CD4-positive, alpha-beta T cell treated with Interleukin-6 for 4 hours (primary cell): ENCODE measurements around the gene CATSPERE.
"Not testable (repeated sequence)": the region's sequence is repeated elsewhere in the genome, so short reads cannot be mapped to it uniquely, and the experiment has no call there.

Source experiments
- DNase-seq: peaks from one replicate; pipeline ENCODE4 v3.0.0-alpha.2; 2020; ENCODE audit warnings: mixed read lengths

The CATSPERE gene

DNA sequence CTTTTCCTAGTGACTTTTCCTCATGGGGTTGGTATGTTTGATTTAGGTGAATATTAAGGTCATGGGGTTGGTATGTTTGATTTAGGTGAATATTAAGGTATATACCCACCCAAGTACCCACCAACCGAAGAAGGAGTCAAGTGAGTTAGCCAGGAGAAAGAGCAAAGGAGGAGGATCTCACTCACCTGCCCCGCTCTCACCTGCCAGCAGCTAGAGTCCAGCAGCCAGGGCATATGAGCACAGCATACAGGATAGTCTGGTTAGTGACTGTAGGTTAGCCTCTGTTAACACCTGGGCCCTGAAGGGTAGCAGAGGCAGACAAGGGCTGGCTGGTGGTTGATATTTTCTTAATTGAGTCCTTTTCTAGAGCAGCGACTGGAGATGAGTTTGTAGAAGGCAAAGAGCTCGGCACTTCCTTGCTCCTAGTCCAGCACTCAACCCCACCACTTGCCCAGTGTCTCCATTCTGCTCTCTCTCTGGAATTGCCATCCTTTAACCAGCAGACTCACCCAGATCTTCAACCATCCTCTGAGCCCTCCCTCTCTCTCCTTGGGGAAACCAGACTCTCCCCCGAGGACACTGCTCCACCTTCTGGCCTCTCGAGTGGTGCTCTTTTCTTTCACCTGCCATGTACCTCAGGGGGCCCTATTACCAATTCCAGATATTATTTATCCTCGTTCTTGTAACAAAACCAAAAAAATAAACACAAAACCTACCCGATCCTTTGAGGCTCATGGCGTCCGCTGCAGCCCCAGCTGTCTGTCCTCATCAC, 175.6 kb downstream of the CATSPERE start:
- no peak for DNase-seq

DNA sequence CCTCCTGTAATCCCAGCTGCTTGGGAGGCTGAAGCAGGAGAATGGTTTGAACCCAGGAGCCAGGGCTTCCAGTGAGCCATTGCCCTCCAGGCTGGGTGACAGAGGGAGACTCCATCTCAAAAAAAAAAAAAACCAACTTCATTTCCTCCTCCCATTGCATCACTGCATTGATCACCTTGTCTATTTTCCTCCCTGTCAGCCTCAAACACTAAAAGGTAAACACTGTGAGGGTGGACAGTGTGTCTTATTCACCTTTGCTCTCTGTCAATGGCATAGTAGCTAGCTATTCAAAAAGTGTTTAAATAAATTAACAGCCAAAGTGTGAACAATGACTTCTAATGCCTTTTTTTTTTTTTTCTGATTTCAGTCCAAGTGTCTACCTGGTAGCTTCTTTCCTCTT, 178.5 kb downstream of the CATSPERE start:
- no peak for DNase-seq

DNA sequence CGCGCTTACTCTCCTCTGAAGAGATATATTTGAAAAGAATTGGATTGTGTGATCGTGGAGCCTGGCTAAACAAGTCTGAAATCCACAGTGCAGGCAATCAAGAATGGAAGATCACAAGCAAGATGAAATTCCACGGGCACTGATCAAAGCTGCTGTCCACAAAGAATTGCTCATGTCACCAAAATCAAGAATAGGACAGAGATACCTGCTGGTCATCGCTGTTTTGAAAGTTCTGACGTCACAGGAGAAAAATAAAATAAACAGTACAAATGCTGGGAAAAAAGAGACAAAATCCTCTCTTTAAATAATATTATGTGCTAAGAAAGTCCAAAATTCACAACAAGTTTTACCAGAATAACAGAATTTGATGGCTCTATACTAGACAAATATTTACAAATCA, 179.8 kb downstream of the CATSPERE start:
- DNase-seq: no peak

DNA sequence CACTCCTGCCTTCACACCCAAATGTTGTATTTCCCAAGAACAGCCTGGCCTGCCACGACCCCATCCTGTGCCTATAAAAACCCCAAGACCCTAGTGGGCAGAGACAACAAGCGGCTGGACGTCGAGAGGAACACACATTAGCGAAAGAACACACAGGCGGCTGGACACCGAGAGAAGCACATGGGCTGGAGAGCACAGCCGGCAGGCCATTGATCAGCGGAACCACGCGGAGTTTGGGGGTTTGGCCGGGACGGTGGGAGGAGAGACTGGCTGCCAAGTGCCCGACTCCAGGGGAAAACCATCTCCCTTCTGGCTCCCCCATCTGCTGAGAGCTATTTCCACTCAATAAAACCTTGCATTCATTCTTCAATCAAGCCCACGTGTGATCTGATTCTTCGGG, 181.5 kb downstream of the CATSPERE start:
- DNase-seq: no peak

DNA sequence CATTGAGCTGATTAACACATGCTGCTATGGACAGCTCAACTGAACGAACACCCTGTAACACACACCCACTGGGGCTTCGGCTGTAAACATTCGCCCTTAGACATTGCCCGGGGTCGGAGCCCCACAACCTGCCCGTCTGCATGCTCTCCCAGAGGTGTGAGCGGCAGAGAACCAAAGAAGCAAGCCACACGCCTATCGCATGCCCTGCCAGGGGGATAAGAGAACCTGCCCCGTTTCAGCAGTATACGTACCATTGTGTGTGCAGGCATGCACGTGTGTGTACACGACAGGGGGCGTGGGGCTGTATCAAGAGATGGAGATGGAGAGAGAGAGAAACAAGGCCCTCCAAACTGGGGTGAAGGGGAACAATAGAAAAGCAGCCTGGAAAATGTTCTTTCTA, 181.9 kb downstream of the CATSPERE start:
- no peak for DNase-seq

DNA sequence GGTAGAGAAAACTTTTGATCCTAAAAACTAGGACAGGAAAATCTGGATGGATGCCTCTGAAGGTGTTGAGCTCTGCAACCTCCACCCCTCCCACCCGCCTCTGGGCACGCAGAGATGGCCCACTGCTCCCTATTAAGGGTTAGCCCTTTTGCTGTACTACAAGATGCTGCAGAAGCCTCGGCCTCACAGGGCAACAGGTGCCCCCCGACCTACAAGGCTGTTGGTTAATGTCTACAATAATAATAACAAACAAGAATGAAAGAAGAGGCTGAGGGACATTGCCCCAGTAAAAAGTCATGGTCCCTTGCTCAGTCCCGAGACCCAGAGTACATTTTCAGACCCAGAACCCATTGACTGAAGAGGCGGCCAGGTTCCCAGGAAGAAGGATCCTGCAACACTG, 184.3 kb downstream of the CATSPERE start:
- no peak for DNase-seq

DNA sequence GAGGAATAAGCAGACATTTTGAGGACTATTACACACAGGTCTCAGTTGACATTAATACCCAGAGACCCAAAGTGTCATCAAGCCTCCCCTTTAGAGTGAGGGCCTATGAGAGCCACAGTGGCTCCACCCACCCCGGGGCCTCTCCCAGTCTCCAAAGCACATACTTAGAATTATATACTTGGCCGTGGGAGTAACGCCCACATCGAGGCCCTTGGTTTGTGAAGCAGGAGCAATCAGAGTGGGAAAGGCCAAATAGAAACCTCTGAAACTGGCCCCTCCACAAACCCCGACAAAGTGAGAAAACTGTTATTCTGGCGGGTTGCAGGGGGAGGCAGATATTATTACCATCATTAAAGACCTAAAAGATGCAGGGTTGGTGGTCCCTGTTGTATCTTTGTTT, 184.8 kb downstream of the CATSPERE start:
- DNase-seq: no peak

DNA sequence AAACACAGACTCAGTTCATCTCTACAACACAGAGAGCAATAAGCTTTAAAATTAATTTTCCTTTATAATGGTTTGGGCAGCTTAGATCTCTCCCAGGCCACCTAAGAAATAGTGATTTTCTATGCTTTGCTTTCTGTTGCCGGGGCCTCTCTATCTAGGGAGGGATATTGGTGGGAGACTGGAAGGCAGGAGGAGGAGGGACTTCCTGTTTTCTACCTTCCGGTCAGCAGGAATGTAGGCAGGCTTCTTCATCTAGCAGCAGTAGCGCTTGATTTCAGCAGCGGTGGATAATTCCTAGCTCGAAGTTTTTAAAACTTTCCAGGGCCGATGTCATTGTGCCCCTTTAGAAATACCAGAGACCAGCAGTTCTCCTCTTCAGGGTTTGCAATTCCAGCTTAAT, 186.7 kb downstream of the CATSPERE start:
- no peak for DNase-seq

DNA sequence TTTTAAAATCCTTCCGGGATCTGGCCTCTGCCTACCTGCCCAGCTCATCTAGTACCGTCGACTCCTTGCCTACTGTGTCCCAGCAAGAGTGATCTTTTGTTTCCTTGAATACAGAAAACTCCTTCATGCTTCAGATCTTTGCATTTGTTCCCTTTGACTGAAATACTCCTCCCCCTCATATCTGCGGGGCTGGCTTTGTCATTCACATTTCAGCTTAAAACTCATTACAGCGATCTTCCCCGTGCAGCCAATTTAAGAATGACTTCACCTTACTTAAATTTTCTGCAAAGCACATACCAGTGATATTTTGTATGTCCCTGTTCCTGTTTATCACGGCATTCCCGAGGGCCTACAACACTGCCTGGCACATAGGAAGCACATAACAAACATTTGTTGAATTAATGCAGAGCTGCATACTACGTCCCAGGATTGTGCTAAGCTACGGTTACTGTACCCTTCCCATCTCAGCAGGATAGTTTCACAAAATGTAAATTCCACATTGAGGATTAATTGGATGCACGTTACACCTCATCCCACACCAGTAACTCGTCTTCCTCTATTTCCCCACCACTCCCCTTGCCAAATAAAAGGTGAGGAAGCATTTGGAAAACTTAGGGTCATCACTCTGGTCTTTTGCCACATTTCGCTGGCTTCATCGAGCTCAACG, 191.0 kb downstream of the CATSPERE start:
- no peak for DNase-seq

DNA sequence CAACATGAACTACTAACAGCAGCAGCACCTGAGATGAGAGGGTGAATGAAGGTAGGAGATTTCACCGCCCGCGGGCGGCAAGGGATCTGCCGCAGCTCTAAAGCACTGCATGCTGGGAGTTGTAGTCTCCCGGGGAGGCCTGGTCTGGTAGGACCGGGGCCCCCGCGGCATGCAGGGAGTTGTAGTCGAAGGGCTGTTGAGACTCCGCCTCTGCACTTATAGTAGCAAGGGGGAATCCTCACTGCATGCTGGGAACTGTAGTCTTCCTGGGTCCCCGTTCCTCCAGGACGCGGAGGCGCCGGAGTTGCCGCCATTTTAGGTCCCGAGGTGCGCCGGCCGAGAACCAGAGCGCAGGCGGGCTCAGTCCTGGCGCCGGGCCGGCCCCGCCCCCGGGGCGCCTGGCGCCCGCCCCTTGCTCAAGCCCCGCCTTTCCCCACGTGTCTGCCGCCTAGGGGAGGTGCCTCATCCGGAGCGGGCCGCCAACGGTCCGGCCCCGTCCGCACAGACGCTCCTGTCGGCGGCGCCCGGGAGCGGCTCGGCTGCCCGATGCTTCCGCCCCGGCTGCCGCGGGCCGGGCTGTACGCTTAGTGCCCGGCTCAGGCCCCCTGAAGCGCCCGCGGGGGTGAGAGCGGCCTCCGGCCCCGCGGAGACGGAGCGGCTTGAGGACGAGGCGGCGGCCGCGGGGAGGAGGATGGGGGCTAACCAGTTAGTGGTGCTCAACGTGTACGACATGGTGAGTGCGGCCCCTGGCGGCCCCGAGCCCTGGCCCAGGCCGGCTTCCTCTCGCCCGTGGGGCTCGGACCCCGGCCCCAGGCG, 191.8 kb downstream of the CATSPERE start, which contains the start of gene DESI2:
Gene DESI2, plus strand, starts transcription at position 504 of the 816 bp plus-strand sequence. Its CDS starts 188 bp downstream, at position 692.
- peak; percentile 98 for DNase-seq

DNA sequence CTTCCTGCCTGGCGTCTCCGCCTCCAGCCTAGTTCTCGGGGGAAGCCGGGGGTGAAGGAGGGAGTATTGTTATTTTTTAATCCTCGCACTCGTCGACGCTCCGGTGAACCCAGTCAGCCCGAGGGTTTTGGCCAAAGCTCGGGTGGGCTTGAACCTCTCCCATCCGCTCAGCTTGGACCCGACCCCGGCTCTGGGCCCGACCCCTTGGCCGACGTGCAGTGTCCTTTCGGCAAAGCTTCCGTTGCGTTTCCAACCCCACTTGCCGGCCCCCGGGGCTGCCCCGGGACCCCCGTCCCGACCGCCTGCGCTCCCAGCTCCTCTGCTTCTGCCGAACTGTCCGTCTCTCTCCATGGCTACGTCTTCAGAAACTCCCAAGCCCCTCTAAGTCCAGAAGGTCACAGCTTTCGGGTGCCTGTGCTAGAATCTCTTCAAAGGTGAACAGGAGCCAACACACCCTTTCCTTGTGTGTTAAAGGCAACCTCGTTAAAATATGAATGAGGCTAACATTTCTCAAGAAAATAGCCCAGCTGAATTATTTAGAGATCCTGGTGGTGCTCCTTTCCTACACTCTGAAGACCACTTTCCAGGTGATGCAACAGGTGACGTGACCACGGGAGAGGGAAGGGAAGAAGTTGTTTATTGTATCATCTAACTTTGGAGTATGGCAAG, 192.5 kb downstream of the CATSPERE start:
- DNase-seq: no peak

DNA sequence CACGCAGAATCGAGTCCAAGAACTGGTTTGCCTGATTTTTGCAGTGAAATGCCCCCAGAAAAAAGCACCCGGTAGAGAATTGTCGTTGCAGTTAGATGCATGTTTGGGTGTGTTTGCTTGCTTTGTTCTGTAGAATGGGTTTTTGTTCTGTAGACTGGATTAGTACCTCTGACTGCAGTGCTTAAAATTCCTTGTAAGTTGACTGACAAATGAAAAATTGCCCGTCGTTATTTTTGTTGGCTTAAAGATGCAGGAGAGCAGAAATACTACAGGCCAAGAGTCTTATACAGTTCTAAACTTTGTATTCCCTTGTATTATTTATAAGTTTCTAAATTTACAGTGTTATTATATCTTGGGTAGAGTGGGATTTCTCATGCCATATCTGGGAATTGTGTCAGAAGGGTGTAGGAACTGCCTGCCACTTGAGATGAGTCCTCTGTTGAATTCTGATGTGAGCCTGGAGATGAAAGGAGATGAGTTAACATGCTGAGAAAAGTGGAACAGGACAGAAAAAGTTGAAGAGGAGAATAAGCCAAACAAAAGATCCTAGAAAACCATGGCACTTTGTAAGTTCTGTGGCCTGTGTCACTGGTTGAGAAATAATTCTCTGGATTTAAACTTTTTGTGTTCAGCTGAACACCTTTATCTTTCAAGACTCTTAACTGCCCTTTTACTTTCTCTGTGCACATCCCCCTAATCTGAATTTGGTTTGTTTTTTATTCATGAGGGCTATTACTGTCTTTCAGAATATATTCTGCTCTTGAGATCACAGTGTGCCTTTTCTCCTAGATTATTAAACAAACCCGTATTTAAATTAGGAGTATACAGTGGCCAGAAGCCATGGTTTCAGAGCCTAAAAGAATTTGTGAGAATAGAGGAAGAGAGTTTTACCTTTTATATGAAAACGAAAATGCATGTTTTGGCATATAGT, 193.3 kb downstream of the CATSPERE start:
- no peak for DNase-seq

DNA sequence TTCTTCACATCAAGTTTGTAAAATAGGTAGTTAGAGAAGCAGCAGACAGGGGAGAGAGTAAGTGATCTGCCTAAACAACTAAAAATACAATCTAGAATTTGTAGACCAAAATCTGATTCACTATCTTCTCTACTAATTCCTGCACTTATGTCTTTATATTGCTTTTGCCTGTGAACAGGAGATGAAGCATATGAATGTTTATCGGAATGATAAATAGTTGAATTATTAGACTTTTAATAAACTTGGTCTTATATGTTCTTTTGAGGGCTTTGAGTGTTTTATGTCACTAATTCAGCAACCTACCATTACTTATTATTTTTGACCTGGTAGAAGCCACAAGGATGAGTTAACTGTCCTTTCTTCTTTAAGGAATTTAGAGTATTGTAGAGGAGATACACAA, 194.1 kb downstream of the CATSPERE start:
- DNase-seq: no peak

DNA sequence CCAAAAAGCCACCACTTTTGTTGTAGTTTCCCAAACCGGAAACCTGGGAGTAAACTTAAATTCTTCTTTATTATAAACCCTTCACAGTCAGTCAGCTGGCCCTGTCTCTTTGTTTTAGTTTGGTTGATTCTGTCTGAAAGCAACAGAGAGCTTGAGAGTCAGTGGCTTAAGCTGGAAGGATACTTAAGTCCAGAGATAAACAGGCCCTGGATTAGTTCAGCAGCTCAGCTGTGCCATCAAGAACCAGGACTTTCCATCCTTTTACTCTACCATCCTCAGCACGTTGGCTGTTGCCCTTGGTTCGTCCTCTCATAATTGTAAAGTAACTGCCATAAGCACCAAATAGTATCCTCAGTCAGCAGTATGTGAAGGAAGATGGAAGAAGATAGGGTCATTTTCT, 196.3 kb downstream of the CATSPERE start:
- no peak for DNase-seq

DNA sequence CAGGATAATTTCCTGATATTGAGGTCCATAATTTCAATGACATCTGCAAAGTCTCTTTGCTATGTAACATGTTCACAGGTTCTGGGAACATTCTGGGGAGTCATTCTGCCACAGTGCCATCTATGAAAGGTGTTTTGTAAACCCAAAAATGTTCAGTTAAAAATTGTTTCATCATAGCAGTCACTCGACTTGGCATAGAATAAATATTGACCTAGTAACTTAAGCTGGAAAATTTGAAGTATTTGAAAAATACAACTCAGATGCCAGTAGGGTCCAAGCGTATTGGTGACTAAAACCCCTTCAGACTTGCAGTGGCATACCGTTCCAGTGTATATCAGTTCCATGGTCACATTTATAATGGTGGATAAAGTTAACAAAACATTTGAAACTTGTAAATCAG, 198.6 kb downstream of the CATSPERE start:
- no peak for DNase-seq

DNA sequence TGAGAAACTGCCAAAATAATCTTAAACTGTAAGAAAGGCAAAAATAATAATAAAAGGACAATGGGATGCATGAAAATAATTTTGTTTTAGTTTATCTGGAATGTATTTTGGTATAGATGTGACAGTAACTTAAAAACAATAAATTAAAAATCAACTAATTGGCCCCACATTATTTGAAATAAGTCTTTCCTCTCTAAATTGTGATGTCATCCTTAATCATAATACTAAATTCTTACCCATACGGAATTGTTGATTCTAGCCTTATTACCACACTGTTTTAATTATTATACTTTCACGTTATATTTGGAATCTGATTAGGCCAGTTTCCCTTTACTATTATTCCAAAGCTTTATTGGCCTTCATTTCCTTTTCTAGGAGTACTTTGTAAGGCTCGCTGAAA, 199.5 kb downstream of the CATSPERE start:
- no peak for DNase-seq

DNA sequence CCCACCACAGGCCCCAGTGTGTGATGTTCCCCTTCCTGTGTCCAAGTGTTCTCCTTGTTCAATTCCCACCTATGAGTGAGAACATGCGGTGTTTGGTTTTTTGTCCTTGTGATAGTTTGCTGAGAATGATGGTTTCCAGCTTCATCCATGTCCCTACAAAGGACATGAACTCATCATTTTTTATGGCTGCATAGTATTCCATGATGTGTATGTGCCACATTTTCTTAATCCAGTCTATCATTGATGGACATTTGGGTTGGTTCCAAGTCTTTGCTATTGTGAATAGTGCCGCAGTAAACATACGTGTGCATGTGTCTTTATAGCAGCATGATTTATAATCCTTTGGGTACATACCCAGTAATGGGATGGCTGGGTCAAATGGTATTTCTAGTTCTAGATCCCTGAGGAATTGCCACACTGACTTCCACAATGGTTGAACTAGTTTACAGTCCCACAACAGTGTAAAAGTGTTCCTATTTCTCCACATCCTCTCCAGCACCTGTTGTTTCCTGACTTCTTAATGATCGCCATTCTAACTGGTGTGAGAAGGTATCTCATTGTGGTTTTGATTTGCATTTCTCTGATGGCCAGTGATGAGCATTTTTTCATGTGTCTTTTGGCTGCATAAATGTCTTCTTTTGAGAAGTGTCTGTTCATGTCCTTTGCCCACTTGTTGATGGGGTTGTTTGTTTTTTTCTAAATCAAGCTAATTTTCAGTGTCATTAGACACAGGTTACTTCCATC, 200.7 kb downstream of the CATSPERE start:
- not testable (repeated sequence) for DNase-seq

DNA sequence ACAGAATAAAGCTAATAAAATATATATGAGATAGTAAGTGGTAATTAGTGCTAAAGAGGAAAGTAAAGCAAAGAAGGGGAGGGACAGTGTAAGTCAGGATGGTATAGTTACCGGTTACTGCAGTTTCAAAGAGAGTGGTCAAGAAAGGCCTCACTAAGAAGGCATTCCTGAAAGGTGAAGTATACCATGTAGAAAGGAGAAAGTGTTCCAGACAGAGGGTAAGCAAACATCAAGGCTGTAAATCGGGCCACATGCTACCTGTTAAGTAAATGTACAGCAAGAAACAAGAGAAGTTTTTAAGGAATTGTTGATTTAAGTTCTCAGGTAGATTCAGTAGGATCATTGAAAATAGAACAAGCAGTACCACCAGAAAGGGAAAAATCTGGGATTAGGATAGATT, 201.5 kb downstream of the CATSPERE start:
- DNase-seq: no peak

DNA sequence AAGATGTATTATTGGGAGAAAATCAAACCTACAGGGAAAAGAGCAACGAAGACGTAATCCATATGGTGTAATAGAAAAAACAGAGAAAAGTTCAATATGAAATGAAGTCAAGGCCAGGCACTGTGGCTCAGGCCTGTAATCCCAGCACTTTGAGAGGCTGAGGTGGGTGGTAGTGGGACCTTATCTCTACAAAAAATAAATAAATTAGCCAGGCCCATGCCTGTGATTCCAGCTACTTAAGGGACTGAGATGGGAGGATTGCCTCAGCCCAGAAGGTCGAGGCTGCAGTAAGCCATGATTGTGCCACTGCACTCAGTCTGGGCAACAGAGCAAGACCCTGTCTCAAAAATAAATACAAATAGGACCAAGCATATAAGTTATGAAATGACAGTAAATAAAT, 203.3 kb downstream of the CATSPERE start:
- DNase-seq: no peak

DNA sequence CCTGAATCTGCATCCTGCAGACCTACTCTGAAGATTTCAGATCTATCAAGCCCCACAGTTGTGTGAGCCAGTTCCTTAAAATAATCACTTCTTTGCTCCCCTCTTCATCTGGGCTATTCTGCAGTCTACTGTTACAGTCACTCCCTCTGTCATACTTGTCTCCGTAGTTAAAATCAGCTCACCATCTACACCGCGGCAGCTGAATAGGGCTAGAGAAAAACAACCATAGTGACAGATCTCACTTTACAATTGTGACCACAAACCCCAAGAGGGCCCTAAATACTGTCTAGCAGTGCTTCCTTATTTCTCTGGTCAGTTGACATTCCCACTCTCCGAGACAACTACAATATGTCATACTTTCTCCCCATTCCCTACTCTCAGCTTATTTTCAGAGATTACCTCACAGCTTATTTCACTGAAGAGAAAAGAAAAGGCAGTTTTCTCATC, 204.7 kb downstream of the CATSPERE start:
- DNase-seq: no peak
